Bladder microvascular endothelial cell (primary cell): ENCODE results near the gene CCDC88C. TPM values are rescaled to one million over a fixed set of nuclear protein-coding genes. Genes with fewer than 3 reads are reported as not detected.

ENCODE experiments used
- total RNA-seq: library from RNA; depleted of rRNA; stranded (reverse); fragments of >200 nt; gene quantifications from 2 replicates; pipeline ENCODE4 v1.2.3, GENCODE V29; 2014

CCDC88C gene, protein sequence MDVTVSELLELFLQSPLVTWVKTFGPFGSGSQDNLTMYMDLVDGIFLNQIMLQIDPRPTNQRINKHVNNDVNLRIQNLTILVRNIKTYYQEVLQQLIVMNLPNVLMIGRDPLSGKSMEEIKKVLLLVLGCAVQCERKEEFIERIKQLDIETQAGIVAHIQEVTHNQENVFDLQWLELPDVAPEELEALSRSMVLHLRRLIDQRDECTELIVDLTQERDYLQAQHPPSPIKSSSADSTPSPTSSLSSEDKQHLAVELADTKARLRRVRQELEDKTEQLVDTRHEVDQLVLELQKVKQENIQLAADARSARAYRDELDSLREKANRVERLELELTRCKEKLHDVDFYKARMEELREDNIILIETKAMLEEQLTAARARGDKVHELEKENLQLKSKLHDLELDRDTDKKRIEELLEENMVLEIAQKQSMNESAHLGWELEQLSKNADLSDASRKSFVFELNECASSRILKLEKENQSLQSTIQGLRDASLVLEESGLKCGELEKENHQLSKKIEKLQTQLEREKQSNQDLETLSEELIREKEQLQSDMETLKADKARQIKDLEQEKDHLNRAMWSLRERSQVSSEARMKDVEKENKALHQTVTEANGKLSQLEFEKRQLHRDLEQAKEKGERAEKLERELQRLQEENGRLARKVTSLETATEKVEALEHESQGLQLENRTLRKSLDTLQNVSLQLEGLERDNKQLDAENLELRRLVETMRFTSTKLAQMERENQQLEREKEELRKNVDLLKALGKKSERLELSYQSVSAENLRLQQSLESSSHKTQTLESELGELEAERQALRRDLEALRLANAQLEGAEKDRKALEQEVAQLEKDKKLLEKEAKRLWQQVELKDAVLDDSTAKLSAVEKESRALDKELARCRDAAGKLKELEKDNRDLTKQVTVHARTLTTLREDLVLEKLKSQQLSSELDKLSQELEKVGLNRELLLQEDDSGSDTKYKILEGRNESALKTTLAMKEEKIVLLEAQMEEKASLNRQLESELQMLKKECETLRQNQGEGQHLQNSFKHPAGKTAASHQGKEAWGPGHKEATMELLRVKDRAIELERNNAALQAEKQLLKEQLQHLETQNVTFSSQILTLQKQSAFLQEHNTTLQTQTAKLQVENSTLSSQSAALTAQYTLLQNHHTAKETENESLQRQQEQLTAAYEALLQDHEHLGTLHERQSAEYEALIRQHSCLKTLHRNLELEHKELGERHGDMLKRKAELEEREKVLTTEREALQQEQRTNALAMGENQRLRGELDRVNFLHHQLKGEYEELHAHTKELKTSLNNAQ (N-terminal part only)
- 24.8 and 33.9 TPM in 2 replicates for total RNA-seq

DNA sequence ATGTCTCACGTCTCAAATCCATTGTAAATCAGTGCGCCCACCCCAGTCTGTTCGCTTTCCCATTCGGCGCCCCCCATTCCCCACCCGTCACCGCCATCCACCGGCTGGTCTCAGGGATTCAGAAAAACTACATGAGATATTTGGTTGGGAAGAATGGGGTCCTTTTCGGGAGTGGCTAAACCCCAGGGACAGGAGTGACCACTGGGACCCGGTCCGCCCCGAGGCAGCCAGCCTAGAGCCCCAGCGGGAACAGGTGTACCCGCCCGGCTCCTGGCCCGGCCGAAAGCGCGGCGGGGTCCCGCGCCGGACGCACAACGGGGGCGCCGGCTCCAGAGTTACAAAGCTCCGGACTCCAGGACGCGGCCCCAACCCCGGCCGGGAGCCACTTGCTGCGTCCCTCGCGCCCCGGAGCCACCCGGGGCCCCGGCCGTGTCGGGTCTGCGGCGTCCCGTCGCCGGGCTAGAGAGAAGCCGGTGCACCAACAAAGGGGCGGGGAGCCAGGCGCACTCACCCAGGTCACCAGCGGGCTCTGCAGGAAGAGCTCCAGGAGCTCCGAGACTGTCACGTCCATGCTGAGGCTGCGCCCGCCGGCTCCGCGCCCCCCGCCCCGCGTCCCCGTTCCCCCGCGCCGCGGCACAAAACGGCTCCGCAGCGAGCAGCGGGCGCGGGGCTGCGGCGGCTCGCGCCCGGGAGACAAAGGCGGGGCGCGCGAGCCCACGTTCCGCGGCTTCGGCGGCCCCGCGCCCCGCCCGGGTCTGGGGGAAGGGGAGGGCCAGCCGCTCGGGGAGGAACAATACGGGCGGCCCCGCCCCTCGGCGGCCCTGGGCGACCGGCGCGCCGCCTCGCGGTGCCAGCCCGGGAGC is at the start of gene CCDC88C:
CCDC88C (minus strand) TSS at position 701 of the 863 bp plus-strand sequence; CDS start at position 571, 130 bp downstream.

DNA sequence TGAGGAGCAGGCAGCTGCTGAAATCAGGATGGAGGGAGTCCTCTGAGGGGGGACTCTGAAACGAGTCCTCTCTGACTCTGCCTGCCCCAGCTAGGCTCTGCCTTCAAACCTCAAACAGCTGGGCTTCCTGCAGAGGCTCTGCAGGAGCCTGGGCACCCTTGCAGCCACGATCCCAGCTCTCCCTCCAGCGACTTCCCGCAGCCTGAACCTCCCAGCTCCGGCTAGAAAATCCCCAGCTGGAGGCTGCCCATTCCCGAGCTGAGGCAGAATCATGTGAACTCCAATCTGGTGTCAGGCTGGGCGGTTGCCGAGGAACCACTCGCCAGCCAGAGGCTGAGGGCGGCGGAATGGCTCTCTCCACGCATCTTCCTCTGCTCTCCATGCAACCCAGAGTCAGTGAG is 173.1 kb downstream of the CCDC88C start, which contains the start of gene GPR68:
GPR68 (minus strand) TSS at position 204 of the 401 bp plus-strand sequence. CDS start 9,654 bp downstream, outside the sequence.

Other genes with a start within 250 kb of the CCDC88C start
- 1.5 and 1.6 TPM in 2 replicates for gene GPR68, start 173.1 kb downstream of the CCDC88C start, total RNA-seq
- 52.5 and 111 TPM in 2 replicates for gene PPP4R3A, start 92.5 kb upstream of the CCDC88C start, total RNA-seq